HCT116 (cell line): ENCODE data around the gene PLCG2. TPM values are rescaled to one million over a fixed set of nuclear protein-coding genes. Genes with fewer than 3 reads are reported as not detected.

Experiments
- ATAC-seq: fragments of 200-7000 bp; cut with Tn5 transposase; 2 replicates; pipeline ENCODE4 v1.9.1; 2020; ENCODE audit warnings: mild to moderate bottlenecking, moderate library complexity
- BruUV-seq: library from RNA; stranded (reverse); fragments of 400-500 nt; replicated peaks from 2 replicates; lab custom pipeline; 2021; lab: Mats Ljungman, UMichigan
- CTCF ChIA-PET: fragments of 300-600 bp; sonication (Branson Sonifier 250); formaldehyde crosslinking; loops from one replicate; lab custom pipeline; 2021; ENCODE audit warnings: antibody characterized with exemption; lab: Charles Lee
- POLR2A ChIA-PET: fragments of 300-600, 350-600 bp; sonication (Branson Sonifier 250); formaldehyde crosslinking; loops from one replicate; lab custom pipeline; 2021; ENCODE audit warnings: antibody characterized with exemption; lab: Charles Lee
- RAD21 ChIA-PET, 2 experiments: fragments of 300-600 bp; sonication (Branson Sonifier 250); formaldehyde crosslinking; loops; one replicate each; lab custom pipeline; 2023; ENCODE audit warnings: low total read pairs in 2 of 2; ENCODE audit not compliant: uncharacterized antibody in 2 of 2, unreplicated experiment in 2 of 2, low non-redundant PET in 1 of 2; lab: Charles Lee
- DNase-seq: peaks from one replicate; pipeline ENCODE4 v3.0.0-alpha.2; 2010; ENCODE audit warnings: low read depth, low spot score
- H2AFZ ChIP-seq: fragments of 200-600 bp; shearing (Covaris generic), sonication (generic); 2 replicates; pipeline ENCODE4 v1.6.1; 2017; ENCODE audit warnings: low read depth, mixed run types, mixed read lengths, antibody characterized with exemption, low read length; ENCODE audit not compliant: poor library complexity, severe bottlenecking
- H3K27ac ChIP-seq: 2 replicates; pipeline ENCODE4 v1.5.1; 2012; ENCODE audit warnings: low read depth, low read length
- H3K27me3 ChIP-seq: fragments of 200-600 bp; sonication (generic); 2 replicates; pipeline ENCODE4 v1.6.1; 2016; ENCODE audit warnings: mixed run types, low read length, mixed read lengths; ENCODE audit not compliant: insufficient read depth
- H3K36me3 ChIP-seq, 2 experiments: fragments of 200-500 bp in 1 of 2; fragments of 200-600 bp in 1 of 2; sonication (Bioruptor generic) in 1 of 2; sonication (generic) in 1 of 2; 2 replicates each; pipeline versions ENCODE4 v1.5.1 to v1.6.1; 2014 to 2016; ENCODE audit warnings: low read length in 2 of 2, inconsistent platforms in 1 of 2, mixed read lengths in 1 of 2, mixed run types in 1 of 2; ENCODE audit not compliant: insufficient read depth in 2 of 2, control insufficient read depth in 1 of 2
- H3K4me1 ChIP-seq, 2 experiments: fragments of 200-600 bp in 1 of 2; sonication (generic) in 1 of 2; 2 replicates each; pipeline versions ENCODE4 v1.5.1 to v1.6.1; 2012 to 2017; ENCODE audit warnings: low read length in 2 of 2, inconsistent platforms in 1 of 2, mild to moderate bottlenecking in 1 of 2, mixed read lengths in 1 of 2, mixed run types in 1 of 2, moderate library complexity in 1 of 2; ENCODE audit not compliant: insufficient read depth in 2 of 2, control insufficient read depth in 1 of 2
- H3K4me2 ChIP-seq: fragments of 200-600 bp; sonication (generic); 2 replicates; pipeline ENCODE4 v1.6.1; 2017; ENCODE audit warnings: mixed run types, low read length, mixed read lengths
- H3K4me3 ChIP-seq, 2 experiments: fragments of 200-600 bp in 1 of 2; sonication (generic) in 1 of 2; replicated peaks in 1 of 2; 2 replicates each; pipeline ENCODE4 v1.5.1; 2011 to 2016; ENCODE audit warnings: low read length in 2 of 2, control low read depth in 1 of 2, low read depth in 1 of 2, mild to moderate bottlenecking in 1 of 2, mixed read lengths in 1 of 2, mixed run types in 1 of 2
- H3K79me2 ChIP-seq: fragments of 200-600 bp; sonication (generic); 2 replicates; pipeline ENCODE4 v1.6.1; 2017; ENCODE audit warnings: mild to moderate bottlenecking, mixed run types, low read length, moderate library complexity, mixed read lengths; ENCODE audit not compliant: insufficient read depth
- H3K9ac ChIP-seq: fragments of 200-600 bp; sonication (generic); 2 replicates; pipeline ENCODE4 v1.6.1; 2016; ENCODE audit warnings: low read length, mixed read lengths
- H3K9me2 ChIP-seq: fragments of 200-600 bp; sonication (generic), shearing (Covaris generic); 2 replicates; pipeline ENCODE4 v1.6.1; 2017; ENCODE audit warnings: mixed run types, mild to moderate bottlenecking, moderate library complexity; ENCODE audit not compliant: insufficient read depth
- H3K9me3 ChIP-seq, 2 experiments: fragments of 200-500 bp in 1 of 2; fragments of 200-600 bp in 1 of 2; sonication (Bioruptor generic) in 1 of 2; sonication (generic) in 1 of 2; 2 replicates each; pipeline ENCODE4 v1.6.1; 2014 to 2017; ENCODE audit warnings: low read length in 2 of 2, mixed read lengths in 2 of 2, inconsistent platforms in 1 of 2, low read depth in 1 of 2, mild to moderate bottlenecking in 1 of 2, mixed run types in 1 of 2, moderate library complexity in 1 of 2; ENCODE audit not compliant: control insufficient read depth in 1 of 2, insufficient read depth in 1 of 2
- H4K20me1 ChIP-seq: fragments of 200-600 bp; sonication (generic), shearing (Covaris generic); 2 replicates; pipeline ENCODE4 v1.6.1; 2017; ENCODE audit warnings: mixed run types, mild to moderate bottlenecking, moderate library complexity; ENCODE audit not compliant: insufficient read depth
- ATF3 ChIP-seq: IDR thresholded peaks from 2 replicates; pipeline ENCODE4 v1.6.1; 2012
- CBX3 ChIP-seq: IDR thresholded peaks from 2 replicates; pipeline ENCODE4 v1.6.1; 2012; ENCODE audit warnings: low read depth
- CEBPB ChIP-seq: IDR thresholded peaks from 2 replicates; pipeline ENCODE4 v1.6.1; 2012; ENCODE audit warnings: low read depth
- ELF1 ChIP-seq: IDR thresholded peaks from 2 replicates; pipeline ENCODE4 v1.6.1; 2012; ENCODE audit warnings: low read depth, borderline replicate concordance
- FOSL1 ChIP-seq: IDR thresholded peaks from 2 replicates; pipeline ENCODE4 v1.6.1; 2012; ENCODE audit warnings: low read depth
- RAD21 ChIP-seq: IDR thresholded peaks from 2 replicates; pipeline ENCODE4 v1.6.1; 2012; ENCODE audit warnings: low read depth, mild to moderate bottlenecking
- SIN3A ChIP-seq: IDR thresholded peaks from 2 replicates; pipeline ENCODE4 v1.6.1; 2012; ENCODE audit warnings: low read depth
- SP1 ChIP-seq: IDR thresholded peaks from 2 replicates; pipeline ENCODE4 v1.6.1; 2012; ENCODE audit warnings: low read depth
- SRF ChIP-seq: IDR thresholded peaks from 2 replicates; pipeline ENCODE4 v1.6.1; 2012; ENCODE audit warnings: low read depth
- ZFX ChIP-seq: fragments of 450-650 bp; IDR thresholded peaks from 2 replicates; pipeline ENCODE4 v1.6.1; 2017
- ZNF274 ChIP-seq: fragments of 200-500 bp; sonication (Bioruptor generic); IDR thresholded peaks from 2 replicates; pipeline ENCODE4 v1.6.1; 2014; ENCODE audit warnings: mild to moderate bottlenecking, low read depth, low read length, inconsistent platforms
- intact Hi-C: fragments of 100-400 bp; cut with micrococcal nuclease; formaldehyde crosslinking; loops from 2 replicates; pipeline ENCODE4 v1.10.0; 2022
- total RNA-seq: library from RNA; stranded (reverse); gene quantifications from one replicate; pipeline ENCODE4 v1.2.1, GENCODE V29; 2021; ENCODE audit not compliant: unreplicated experiment
- TF ChIP-seq, protein P1 (sequence below): IDR thresholded peaks from 2 replicates; pipeline ENCODE4 v1.6.1; 2012; ENCODE audit warnings: low read depth

Gene PLCG2
- total RNA-seq, 1 experiment from 2014 or later, result 31.2 TPM

- Histone ChIP-seq H3K79me2 (no peaks in the 10 kb centered on the region), H3K4me2 (no peak overlapping the region), H3K9me2 (no peaks in the 10 kb centered on the region), H4K20me1 (0 out of 2 replicates have a peak, but pooled peaks cover 4% of the 10 kb centered on the region), H3K27me3 (no peaks in the 10 kb centered on the region), H3K27ac (no peak overlapping the region), H2AFZ (no peak overlapping the region), H3K9me3 (no peaks in the 10 kb centered on the region), H3K4me3 (no peak overlapping the region)
- ChIA-PET POLR2A (no interaction called here), CTCF (no interaction called here)
- ATAC-seq, result no peak
- no peak for DNase-seq
- BruUV-seq, result no TSS peak
- no peak for TF ChIP-seq CBX3
- TF ChIP-seq, all 23 proteins: peak for 0
- RAD21 ChIA-PET, result no interaction called here
- no peak overlapping the region for H3K9ac ChIP-seq
- intact Hi-C loops, result no loop called here
- no peaks in the 10 kb centered on the region for H3K36me3 ChIP-seq
- H3K4me1 ChIP-seq, result no peaks in the 10 kb centered on the region
Observed at GRCh38 chr16:81807767-81808358, 28.8 kb downstream of the PLCG2 start.

- Histone ChIP-seq H3K79me2 (peaks cover 4% of the 10 kb centered on the region; the same call in 1 of the 2 replicates), H3K27me3 (no peaks in the 10 kb centered on the region), H3K9ac (no peak overlapping the region), H3K36me3 (no peaks in the 10 kb centered on the region), H3K27ac (no peak overlapping the region), H2AFZ (no peak overlapping the region), H3K4me2 (no peak overlapping the region), H3K4me3 (no peak overlapping the region), H3K4me1 (no peaks in the 10 kb centered on the region), H3K9me2 (no peaks in the 10 kb centered on the region), H4K20me1 (0 out of 2 replicates have a peak, but pooled peaks cover 4% of the 10 kb centered on the region), H3K9me3 (no peaks in the 10 kb centered on the region)
- intact Hi-C loops, result no loop called here
- CTCF ChIA-PET, result no interaction called here
- peak; percentile 23; the same call in 1 of the 2 replicates for ATAC-seq
- POLR2A ChIA-PET, result no interaction called here
- DNase-seq, result no peak
- BruUV-seq, result no TSS peak
- no peak for TF ChIP-seq SP1
- TF ChIP-seq, protein P1, sequence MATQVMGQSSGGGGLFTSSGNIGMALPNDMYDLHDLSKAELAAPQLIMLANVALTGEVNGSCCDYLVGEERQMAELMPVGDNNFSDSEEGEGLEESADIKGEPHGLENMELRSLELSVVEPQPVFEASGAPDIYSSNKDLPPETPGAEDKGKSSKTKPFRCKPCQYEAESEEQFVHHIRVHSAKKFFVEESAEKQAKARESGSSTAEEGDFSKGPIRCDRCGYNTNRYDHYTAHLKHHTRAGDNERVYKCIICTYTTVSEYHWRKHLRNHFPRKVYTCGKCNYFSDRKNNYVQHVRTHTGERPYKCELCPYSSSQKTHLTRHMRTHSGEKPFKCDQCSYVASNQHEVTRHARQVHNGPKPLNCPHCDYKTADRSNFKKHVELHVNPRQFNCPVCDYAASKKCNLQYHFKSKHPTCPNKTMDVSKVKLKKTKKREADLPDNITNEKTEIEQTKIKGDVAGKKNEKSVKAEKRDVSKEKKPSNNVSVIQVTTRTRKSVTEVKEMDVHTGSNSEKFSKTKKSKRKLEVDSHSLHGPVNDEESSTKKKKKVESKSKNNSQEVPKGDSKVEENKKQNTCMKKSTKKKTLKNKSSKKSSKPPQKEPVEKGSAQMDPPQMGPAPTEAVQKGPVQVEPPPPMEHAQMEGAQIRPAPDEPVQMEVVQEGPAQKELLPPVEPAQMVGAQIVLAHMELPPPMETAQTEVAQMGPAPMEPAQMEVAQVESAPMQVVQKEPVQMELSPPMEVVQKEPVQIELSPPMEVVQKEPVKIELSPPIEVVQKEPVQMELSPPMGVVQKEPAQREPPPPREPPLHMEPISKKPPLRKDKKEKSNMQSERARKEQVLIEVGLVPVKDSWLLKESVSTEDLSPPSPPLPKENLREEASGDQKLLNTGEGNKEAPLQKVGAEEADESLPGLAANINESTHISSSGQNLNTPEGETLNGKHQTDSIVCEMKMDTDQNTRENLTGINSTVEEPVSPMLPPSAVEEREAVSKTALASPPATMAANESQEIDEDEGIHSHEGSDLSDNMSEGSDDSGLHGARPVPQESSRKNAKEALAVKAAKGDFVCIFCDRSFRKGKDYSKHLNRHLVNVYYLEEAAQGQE, result no peak
- TF ChIP-seq SRF, result no peak
- no peak for TF ChIP-seq ZNF274
- no peak for TF ChIP-seq CEBPB
- no peak for TF ChIP-seq FOSL1
- TF ChIP-seq RAD21, result no peak
- no peak for TF ChIP-seq ATF3
- TF ChIP-seq ZFX, result no peak
- TF ChIP-seq ELF1, result no peak
- TF ChIP-seq SIN3A, result no peak
- RAD21 ChIA-PET, result no interaction called here
Observed at GRCh38 chr16:81808933-81809480, 29.9 kb downstream of the PLCG2 start.
